Liver (tissue), 3 donors: ENCODE results near the gene PSAT1.

ENCODE experiments used
- ATF3 ChIP-seq: IDR thresholded peaks from 2 replicates; pipeline ENCODE4 v1.6.1; 2016; ENCODE audit warnings: antibody characterized with exemption
- CTCF ChIP-seq: fragments of 150-350 bp; IDR thresholded peaks from 2 replicates; pipeline ENCODE4 v1.5.1; 2017; ENCODE audit warnings: improper control_type of control experiment, low read depth, low read length; ENCODE audit not compliant: missing input control
- EGR1 ChIP-seq, 2 donors: IDR thresholded peaks; 2 replicates each; pipeline ENCODE4 v1.6.1; 2016 to 2018; ENCODE audit warnings: antibody characterized with exemption in 2 of 2, low read depth in 2 of 2
- GABPA ChIP-seq, 2 donors: IDR thresholded peaks in 1 of 2; conservative IDR thresholded peaks in 1 of 2; 2 replicates each; pipeline ENCODE4 v1.6.1; 2016; ENCODE audit warnings: antibody characterized with exemption in 2 of 2, mild to moderate bottlenecking in 1 of 2, moderate library complexity in 1 of 2
- HNF4A ChIP-seq, 2 donors: conservative IDR thresholded peaks; 2 replicates each; pipeline ENCODE4 v1.6.1; 2016; ENCODE audit warnings: antibody characterized with exemption in 2 of 2, mild to moderate bottlenecking in 2 of 2
- MAX ChIP-seq: IDR thresholded peaks from 2 replicates; pipeline ENCODE4 v1.6.1; 2016; ENCODE audit warnings: antibody characterized with exemption
- NR2F2 ChIP-seq: IDR thresholded peaks from 2 replicates; pipeline ENCODE4 v1.6.1; 2016; ENCODE audit warnings: antibody characterized with exemption
- RAD21 ChIP-seq, 2 donors: IDR thresholded peaks; 2 replicates each; pipeline ENCODE4 v1.6.1; 2016; ENCODE audit warnings: antibody characterized with exemption in 2 of 2, mild to moderate bottlenecking in 2 of 2
- RXRA ChIP-seq, 2 donors: IDR thresholded peaks; 2 replicates each; pipeline ENCODE4 v1.6.1; 2017 to 2018; ENCODE audit warnings: antibody characterized with exemption in 2 of 2, mild to moderate bottlenecking in 1 of 2
- TAF1 ChIP-seq: conservative IDR thresholded peaks from 2 replicates; pipeline ENCODE4 v1.6.1; 2016; ENCODE audit warnings: antibody characterized with exemption, mild to moderate bottlenecking
- ZBTB33 ChIP-seq: IDR thresholded peaks from 2 replicates; pipeline ENCODE4 v1.6.1; 2016; ENCODE audit warnings: antibody characterized with exemption
- donor health status: healthy.
- donor health status: healthy.

- TF ChIP-seq TAF1, result no peak
- TF ChIP-seq CTCF, result no peak
- no peak for TF ChIP-seq EGR1 (IDR thresholded peaks at IDR 0.05; ENCODE audit: low read depth in 2 of 2)
- no peak for TF ChIP-seq GABPA (IDR thresholded peaks at IDR 0.05 in 1 of 2, conservative IDR thresholded peaks at IDR 0.05 in 1 of 2)
- no peak for TF ChIP-seq RXRA (IDR thresholded peaks at IDR 0.05)
- no peak for TF ChIP-seq NR2F2
- TF ChIP-seq HNF4A (conservative IDR thresholded peaks at IDR 0.05), result no peak
- no peak for TF ChIP-seq RAD21 (IDR thresholded peaks at IDR 0.05)
- TF ChIP-seq MAX, result no peak
- TF ChIP-seq ZBTB33, result no peak
- TF ChIP-seq ATF3, result no peak
Measured at GRCh38 chr9:78309066-78309465, 12.1 kb downstream of the PSAT1 start.
